Panc1 (cell line): ENCODE results near the gene PRUNE1. TPM values are rescaled to one million over a fixed set of nuclear protein-coding genes. Genes with fewer than 3 reads are reported as not detected.

Experiments
- ATAC-seq: fragments of 200-7000 bp; cut with Tn5 transposase; 2 replicates; pipeline ENCODE4 v1.9.1; 2020; ENCODE audit warnings: mild to moderate bottlenecking, moderate library complexity
- BruUV-seq: library from RNA; stranded (reverse); fragments of 400-500 nt; replicated peaks from 2 replicates; lab custom pipeline; 2021; lab: Mats Ljungman, UMichigan
- CTCF ChIA-PET: fragments of 300-600 bp; sonication (Branson Sonifier 250); formaldehyde crosslinking; loops from one replicate; lab custom pipeline; 2022; ENCODE audit warnings: antibody characterized with exemption; lab: Charles Lee
- POLR2A ChIA-PET: fragments of 300-600 bp; sonication (Branson Sonifier 250); formaldehyde crosslinking; loops from one replicate; lab custom pipeline; 2022; ENCODE audit warnings: antibody characterized with exemption; lab: Charles Lee
- DNase-seq: peaks from one replicate; pipeline ENCODE4 v3.0.0-alpha.2; 2010; ENCODE audit warnings: low read depth, low spot score
- H3K27ac ChIP-seq: 2 replicates; pipeline ENCODE4 v1.5.1; 2011; ENCODE audit warnings: mild to moderate bottlenecking, low read length, inconsistent platforms
- H3K27me3 ChIP-seq: fragments of 200-500 bp; sonication (Bioruptor generic); 2 replicates; pipeline ENCODE4 v1.6.0; 2014; ENCODE audit warnings: low read length, inconsistent platforms; ENCODE audit not compliant: control insufficient read depth, insufficient read depth
- H3K36me3 ChIP-seq: fragments of 200-500 bp; sonication (Bioruptor generic); 2 replicates; pipeline ENCODE4 v1.5.1; 2014; ENCODE audit warnings: inconsistent platforms, mild to moderate bottlenecking, low read length, moderate library complexity; ENCODE audit not compliant: control insufficient read depth, insufficient read depth
- H3K4me1 ChIP-seq: 2 replicates; pipeline ENCODE4 v1.5.1; 2011; ENCODE audit warnings: inconsistent platforms, mild to moderate bottlenecking, low read length, moderate library complexity; ENCODE audit not compliant: control insufficient read depth, insufficient read depth
- H3K4me3 ChIP-seq, 2 experiments: 2 replicates each; pipeline ENCODE4 v1.5.1; 2011 to 2012; ENCODE audit warnings: low read depth in 2 of 2, low read length in 2 of 2, mild to moderate bottlenecking in 2 of 2, inconsistent platforms in 1 of 2, moderate library complexity in 1 of 2
- H3K9me3 ChIP-seq: fragments of 200-500 bp; sonication (Bioruptor generic); 2 replicates; pipeline ENCODE4 v1.5.1; 2014; ENCODE audit warnings: low read depth, mild to moderate bottlenecking, inconsistent platforms, low read length, moderate library complexity; ENCODE audit not compliant: control insufficient read depth, insufficient read depth
- POLR2AphosphoS5 ChIP-seq: IDR thresholded peaks from 2 replicates; pipeline ENCODE4 v1.6.1; 2012; ENCODE audit warnings: mild to moderate bottlenecking, low read depth, low read length, moderate library complexity
- SIN3A ChIP-seq: IDR thresholded peaks from 2 replicates; pipeline ENCODE4 v1.6.1; 2012; ENCODE audit warnings: low read depth, mild to moderate bottlenecking, low read length, moderate library complexity, borderline replicate concordance; ENCODE audit not compliant: insufficient read depth
- TCF7L2 ChIP-seq: IDR thresholded peaks from 2 replicates; pipeline ENCODE4 v1.6.1; 2011; ENCODE audit warnings: mild to moderate bottlenecking, low read depth, low read length, inconsistent platforms
- in situ Hi-C: cut with HindIII; loops from 2 replicates; pipeline ENCODE4 v1.10.0; 2016; ENCODE audit warnings: low sequenced_read_pairs, low pct_unique_long_range_greater_than_20kb
- intact Hi-C: fragments of 100-400 bp; cut with micrococcal nuclease; formaldehyde crosslinking; loops from one replicate; pipeline ENCODE4 v1.10.0; 2022; ENCODE audit not compliant: unreplicated experiment
- total RNA-seq: library from RNA; stranded (reverse); gene quantifications from one replicate; pipeline ENCODE4 v1.2.1, GENCODE V29; 2021; ENCODE audit not compliant: unreplicated experiment
- TF ChIP-seq, protein P1 (sequence below): fragments of 450-650 bp; IDR thresholded peaks from 2 replicates; pipeline ENCODE4 v1.5.1; 2017; ENCODE audit warnings: mild to moderate bottlenecking
- TF ChIP-seq, protein P2 (sequence below), 2 experiments: IDR thresholded peaks; 2 replicates each; pipeline ENCODE4 v1.6.1; 2011 to 2012; ENCODE audit warnings: low read depth in 2 of 2, control low read depth in 1 of 2, low read length in 1 of 2, mild to moderate bottlenecking in 1 of 2, moderate library complexity in 1 of 2; ENCODE audit not compliant: insufficient read depth in 1 of 2

The PRUNE1 gene
- total RNA-seq, 1 experiment from 2014 or later, result 16.2 TPM

DNA sequence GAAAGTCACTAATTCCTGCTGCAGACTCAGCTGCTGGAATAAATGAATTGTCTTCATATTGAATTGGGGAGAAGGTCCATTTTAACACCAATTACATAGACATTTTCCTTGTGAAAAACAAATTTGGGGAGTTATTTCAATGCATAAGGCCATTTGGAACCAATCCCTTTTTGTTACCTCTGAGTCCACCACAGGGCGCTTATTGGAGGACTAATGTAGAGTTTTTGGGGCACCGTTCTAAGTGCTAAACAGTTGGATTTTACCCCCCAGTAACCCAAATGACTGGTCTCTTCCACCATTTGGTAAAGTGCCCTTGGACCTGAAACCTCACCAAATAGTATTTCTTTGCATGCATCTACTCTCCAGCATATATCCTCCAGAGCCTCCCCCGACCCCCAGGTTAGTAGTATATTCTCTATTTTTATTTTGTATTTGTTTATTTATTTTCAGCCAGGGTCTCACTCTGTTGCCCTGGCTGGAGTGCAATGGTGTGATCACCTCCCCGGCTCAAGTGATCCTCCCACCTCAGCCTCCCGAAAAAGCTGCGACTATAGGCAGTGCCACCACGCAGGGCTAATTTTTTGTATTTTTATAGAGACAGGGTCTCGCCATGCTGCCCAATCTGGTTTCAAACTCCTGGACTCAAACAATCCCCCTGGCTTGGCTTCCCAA lies 1.6 kb downstream of the PRUNE1 start:
- CTCF ChIA-PET, result no interaction called here
- peaks cover 7% of the 10 kb centered on the region for H3K4me1 ChIP-seq
- ATAC-seq, result no peak
- H3K4me3 ChIP-seq, result peak overlapping the region in 1 of 2 experiments; percentile 91; a peak in 1 of 4 replicates
- no TSS peak for BruUV-seq
- DNase-seq, result no peak
- H3K36me3 ChIP-seq, result no peaks in the 10 kb centered on the region
- POLR2A ChIA-PET, result no interaction called here
- H3K27me3 ChIP-seq, result no peaks in the 10 kb centered on the region
- intact Hi-C loops, result no loop called here
- TF ChIP-seq, protein P1, sequence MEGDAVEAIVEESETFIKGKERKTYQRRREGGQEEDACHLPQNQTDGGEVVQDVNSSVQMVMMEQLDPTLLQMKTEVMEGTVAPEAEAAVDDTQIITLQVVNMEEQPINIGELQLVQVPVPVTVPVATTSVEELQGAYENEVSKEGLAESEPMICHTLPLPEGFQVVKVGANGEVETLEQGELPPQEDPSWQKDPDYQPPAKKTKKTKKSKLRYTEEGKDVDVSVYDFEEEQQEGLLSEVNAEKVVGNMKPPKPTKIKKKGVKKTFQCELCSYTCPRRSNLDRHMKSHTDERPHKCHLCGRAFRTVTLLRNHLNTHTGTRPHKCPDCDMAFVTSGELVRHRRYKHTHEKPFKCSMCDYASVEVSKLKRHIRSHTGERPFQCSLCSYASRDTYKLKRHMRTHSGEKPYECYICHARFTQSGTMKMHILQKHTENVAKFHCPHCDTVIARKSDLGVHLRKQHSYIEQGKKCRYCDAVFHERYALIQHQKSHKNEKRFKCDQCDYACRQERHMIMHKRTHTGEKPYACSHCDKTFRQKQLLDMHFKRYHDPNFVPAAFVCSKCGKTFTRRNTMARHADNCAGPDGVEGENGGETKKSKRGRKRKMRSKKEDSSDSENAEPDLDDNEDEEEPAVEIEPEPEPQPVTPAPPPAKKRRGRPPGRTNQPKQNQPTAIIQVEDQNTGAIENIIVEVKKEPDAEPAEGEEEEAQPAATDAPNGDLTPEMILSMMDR, result no peak
- no peak for TF ChIP-seq POLR2AphosphoS5
- TF ChIP-seq, protein P2, sequence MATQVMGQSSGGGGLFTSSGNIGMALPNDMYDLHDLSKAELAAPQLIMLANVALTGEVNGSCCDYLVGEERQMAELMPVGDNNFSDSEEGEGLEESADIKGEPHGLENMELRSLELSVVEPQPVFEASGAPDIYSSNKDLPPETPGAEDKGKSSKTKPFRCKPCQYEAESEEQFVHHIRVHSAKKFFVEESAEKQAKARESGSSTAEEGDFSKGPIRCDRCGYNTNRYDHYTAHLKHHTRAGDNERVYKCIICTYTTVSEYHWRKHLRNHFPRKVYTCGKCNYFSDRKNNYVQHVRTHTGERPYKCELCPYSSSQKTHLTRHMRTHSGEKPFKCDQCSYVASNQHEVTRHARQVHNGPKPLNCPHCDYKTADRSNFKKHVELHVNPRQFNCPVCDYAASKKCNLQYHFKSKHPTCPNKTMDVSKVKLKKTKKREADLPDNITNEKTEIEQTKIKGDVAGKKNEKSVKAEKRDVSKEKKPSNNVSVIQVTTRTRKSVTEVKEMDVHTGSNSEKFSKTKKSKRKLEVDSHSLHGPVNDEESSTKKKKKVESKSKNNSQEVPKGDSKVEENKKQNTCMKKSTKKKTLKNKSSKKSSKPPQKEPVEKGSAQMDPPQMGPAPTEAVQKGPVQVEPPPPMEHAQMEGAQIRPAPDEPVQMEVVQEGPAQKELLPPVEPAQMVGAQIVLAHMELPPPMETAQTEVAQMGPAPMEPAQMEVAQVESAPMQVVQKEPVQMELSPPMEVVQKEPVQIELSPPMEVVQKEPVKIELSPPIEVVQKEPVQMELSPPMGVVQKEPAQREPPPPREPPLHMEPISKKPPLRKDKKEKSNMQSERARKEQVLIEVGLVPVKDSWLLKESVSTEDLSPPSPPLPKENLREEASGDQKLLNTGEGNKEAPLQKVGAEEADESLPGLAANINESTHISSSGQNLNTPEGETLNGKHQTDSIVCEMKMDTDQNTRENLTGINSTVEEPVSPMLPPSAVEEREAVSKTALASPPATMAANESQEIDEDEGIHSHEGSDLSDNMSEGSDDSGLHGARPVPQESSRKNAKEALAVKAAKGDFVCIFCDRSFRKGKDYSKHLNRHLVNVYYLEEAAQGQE (IDR thresholded peaks at IDR 0.05; ENCODE audit: insufficient read depth in 1 of 2, low read depth in 2 of 2, low read length in 1 of 2), result no peak
- TF ChIP-seq SIN3A, result no peak
- no peak for TF ChIP-seq TCF7L2
- H3K27ac ChIP-seq, result peak overlapping the region; percentile 94; the same call in 1 of the 2 replicates
- in situ Hi-C loops, result no loop called here
- no peaks in the 10 kb centered on the region for H3K9me3 ChIP-seq

DNA sequence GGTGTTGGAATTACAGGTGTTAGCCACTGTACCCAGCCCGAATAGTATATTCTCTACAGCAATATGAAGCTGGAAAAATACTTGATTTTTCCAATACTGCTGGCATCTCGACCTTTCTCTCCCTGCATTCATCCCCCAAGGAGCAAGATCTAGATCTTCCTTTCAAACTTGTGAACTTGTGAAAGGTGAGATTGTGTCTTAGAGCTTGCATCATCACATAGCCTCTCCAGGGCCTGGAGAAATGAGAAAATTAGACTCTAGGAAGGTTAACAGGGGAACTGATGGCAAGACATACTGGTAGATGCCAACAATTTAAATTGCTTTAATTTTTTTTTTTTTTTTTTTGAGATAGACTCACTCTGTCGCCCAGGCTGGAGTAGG lies 2.1 kb downstream of the PRUNE1 start:
- Histone ChIP-seq H3K36me3 (no peaks in the 10 kb centered on the region), H3K27ac (no peak overlapping the region), H3K9me3 (no peaks in the 10 kb centered on the region), H3K27me3 (no peaks in the 10 kb centered on the region), H3K4me3 (no peak overlapping the region), H3K4me1 (peaks cover 7% of the 10 kb centered on the region)
- in situ Hi-C loops, result no loop called here
- intact Hi-C loops, result no loop called here
- DNase-seq (no peak), ATAC-seq (no peak)
- TF ChIP-seq TCF7L2 (no peak), POLR2AphosphoS5 (no peak), SIN3A (no peak)
- TF ChIP-seq, protein P1, result no peak
- TF ChIP-seq, protein P2 (IDR thresholded peaks at IDR 0.05; ENCODE audit: insufficient read depth in 1 of 2, low read depth in 2 of 2, low read length in 1 of 2), result no peak
- ChIA-PET POLR2A (no interaction called here), CTCF (interaction anchor here (0.7 kb wide), 1 partner anchor 18 kb away, joined by 5 read pairs; no protein-coding TSS in a partner anchor)
- no TSS peak for BruUV-seq
